Renal pelvis (tissue), 3 donors: Measurements from ENCODE around the gene PHF24. TPM values are rescaled to one million over a fixed set of nuclear protein-coding genes. Genes with fewer than 3 reads are reported as not detected.

Source experiments
- polyA plus RNA-seq, 3 donors: library from polyadenylated mRNA; unstranded; fragments of 120-200 nt; gene quantifications; one replicate each; pipeline ENCODE4 v1.2.1, GENCODE V29; 2013; ENCODE audit not compliant: insufficient read length in 3 of 3

The PHF24 gene
- polyA plus RNA-seq, 3 donors: 0.13 to 0.40 (median 0.13) TPM

Other genes with a start within 250 kb of the PHF24 start
- 10 to 100 TPM; 10.1 to 50.9 (median 12.5) TPM for gene CCL21, start 248.1 kb upstream of the PHF24 start, polyA plus RNA-seq
- gene DNAJB5, start 31.5 kb downstream of the PHF24 start, polyA plus RNA-seq: 10 to 100 TPM in 2 of 3 donors, 1 to 10 TPM in 1; 9.9 to 12.0 (median 10.0) TPM
- gene VCP, start 114.3 kb downstream of the PHF24 start, polyA plus RNA-seq: 100 to 1,000 TPM; 245 to 269 (median 246) TPM
- gene FANCG, start 121.7 kb downstream of the PHF24 start, polyA plus RNA-seq: 10 to 100 TPM; 40.8 to 47.8 (median 41.4) TPM
- 10 to 100 TPM; 33.0 to 44.2 (median 44.0) TPM for gene PIGO, start 138.3 kb downstream of the PHF24 start, polyA plus RNA-seq
- 100 to 1,000 TPM; 138 to 145 (median 144) TPM for gene STOML2, start 144.8 kb downstream of the PHF24 start, polyA plus RNA-seq
- 10 to 100 TPM; 13.8 to 16.0 (median 15.1) TPM for gene ATOSB, start 157.6 kb downstream of the PHF24 start, polyA plus RNA-seq
- 10 to 100 TPM; 26.4 to 30.7 (median 27.7) TPM for gene UNC13B, start 203.7 kb downstream of the PHF24 start, polyA plus RNA-seq